Ovary (tissue), 9 donors: ENCODE measurements around the gene COMTD1. TPM values are rescaled to one million over a fixed set of nuclear protein-coding genes. Genes with fewer than 3 reads are reported as not detected.

Source experiments
- DNase-seq, 5 donors: peaks; one replicate each; pipeline ENCODE4 v3.0.0-alpha.2; 2019 to 2020
- H3K27ac ChIP-seq, 2 donors: fragments of 200-600 bp; one replicate each; pipeline versions ENCODE4 v1.5.1 to v1.8.0; 2019 to 2022
- H3K27me3 ChIP-seq: fragments of 200-600 bp; one replicate; pipeline ENCODE4 v1.8.0; 2022
- H3K36me3 ChIP-seq: fragments of 200-600 bp; sonication (generic); one replicate; pipeline ENCODE4 v1.5.1; 2019
- H3K4me1 ChIP-seq: one replicate; pipeline ENCODE4 v1.8.1; 2013; ENCODE audit warnings: mild to moderate bottlenecking, moderate library complexity; ENCODE audit not compliant: insufficient read depth
- H3K4me3 ChIP-seq: fragments of 200-600 bp; sonication (generic); one replicate; pipeline ENCODE4 v1.5.1; 2017
- H3K9me3 ChIP-seq, 2 donors: fragments of 200-600 bp in 1 of 2; sonication (generic) in 1 of 2; one replicate each; pipeline versions ENCODE4 v1.5.1 to v1.8.1; 2013 to 2019; ENCODE audit warnings: mild to moderate bottlenecking in 1 of 2, moderate library complexity in 1 of 2
- EP300 ChIP-seq: sonication (generic); formaldehyde crosslinking; IDR thresholded peaks from one replicate; pipeline ENCODE4 v1.6.1; 2017; ENCODE audit warnings: antibody characterized with exemption
- POLR2A ChIP-seq: fragments of 450-650 bp; IDR thresholded peaks from one replicate; pipeline ENCODE4 v1.6.1; 2017; ENCODE audit warnings: antibody characterized with exemption, mild to moderate bottlenecking, moderate library complexity
- whole genome bisulfite sequencing, 3 donors: extraction: QIAGEN DNeasy Blood & Tissue Kit in 1 of 3; methylation state at CpG; one replicate each; pipeline versions ENCODE4 v1.1.5 to v1.1.7; 2013 to 2017; 5-methylcytosine and 5-hydroxymethylcytosine counted together
- intact Hi-C, 4 donors: fragments of 100-400 bp; cut with DNase I; formaldehyde crosslinking; loops; one replicate each; pipeline versions ENCODE4 v1.11.0 to v1.15.1; 2022 to 2023
- polyA plus RNA-seq, 2 donors: library from polyadenylated mRNA; stranded (reverse); fragments of 200-250 nt in 1 of 2; fragments of 350-450 nt in 1 of 2; fragmentation: Illumina TruSeq in 1 of 2; extraction: RNeasy Lipid Tissue Mini Kit (QIAGEN cat#74804) in 1 of 2; gene quantifications; one replicate each; pipeline ENCODE4 v1.2.3, GENCODE V29; 2013 to 2014
- total RNA-seq, 7 donors: library from RNA; depleted of rRNA in 2 of 7; stranded (reverse); fragments of >200 nt in 2 of 7; fragmentation: NEBNext Ultra II Directional in 3 of 7; extraction: Animal tissue kit (Norgen Biotek cat#: 25700) in 3 of 7; gene quantifications; one replicate each; pipeline versions ENCODE4 v1.1.0 to v1.2.4, GENCODE V29; 2016 to 2023
- TF ChIP-seq, protein P1 (sequence below), 3 donors: fragments of 450-650 bp in 2 of 3; fragments of 200-600 bp in 1 of 3; IDR thresholded peaks; one replicate each; pipeline versions ENCODE4 v1.5.1 to v1.8.0; 2016 to 2022; ENCODE audit warnings: antibody characterized with exemption in 3 of 3, mild to moderate bottlenecking in 1 of 3
- donor health status: DM: no; HTN: no; CAD: no; lungs with moderate emphysema.
- donor health status: DM: no; HTN: no; CAD: no.
- donor health status: Bipolar disorder and iron deficiency.
- donor health status: DM: yes; HTN: yes; CAD: no.
- donor health status: DM: no; HTN: no; CAD: no.
- donor health status: DM: yes; HTN: yes; CAD: no.

COMTD1 gene
- total and polyA plus RNA-seq, 9 donors: 14.2 to 37.3 (median 18.2) TPM; not detected in 1

DNA sequence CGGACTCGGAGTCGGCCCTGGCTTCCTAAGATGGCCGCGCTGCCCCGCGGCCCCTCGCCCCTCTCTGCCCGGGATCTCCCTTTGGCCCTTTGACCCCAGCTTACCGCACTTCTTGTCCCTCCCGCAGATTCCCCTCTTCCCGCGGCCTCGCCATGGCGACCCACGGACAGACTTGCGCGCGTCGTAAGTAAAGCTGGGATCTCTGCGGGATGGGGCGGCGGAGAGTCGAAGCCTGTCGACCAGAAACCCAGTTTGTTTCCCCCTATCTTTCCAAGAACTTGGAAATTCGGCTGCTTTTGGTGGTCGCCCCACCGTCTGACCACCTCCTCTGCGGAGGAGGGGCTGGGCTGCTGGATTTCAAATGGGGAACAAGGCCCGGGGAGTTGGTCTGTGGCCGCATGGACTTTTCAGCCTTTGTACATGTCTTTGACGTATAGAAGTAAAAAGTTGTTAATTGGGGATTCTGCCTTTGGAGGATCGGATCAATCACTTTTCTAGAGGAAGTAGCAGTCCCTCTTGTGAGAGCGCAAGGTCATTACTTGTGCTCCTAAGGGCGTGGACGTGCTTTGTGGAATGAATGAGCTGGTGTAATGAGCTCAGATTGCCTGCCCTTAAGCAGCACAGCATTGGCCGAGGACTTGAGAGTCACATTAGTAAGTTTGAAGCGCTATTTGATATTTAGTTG, 24.6 kb downstream of the COMTD1 start:
- no peak for DNase-seq
- H3K4me3 ChIP-seq: peak overlapping the region; percentile 86
- H3K4me1 ChIP-seq: peaks cover 4% of the 10 kb centered on the region
- no peaks in the 10 kb centered on the region for H3K27me3 ChIP-seq
- H3K27ac ChIP-seq: peak overlapping the region; percentile 93 to 98
- intact Hi-C loops: no loop called here
- WGBS, 3 donors: 0 to 2% (median 0%) methylated on average over 31 to 38 of the region's 38 CpGs
- H3K36me3 ChIP-seq: no peaks in the 10 kb centered on the region
- H3K9me3 ChIP-seq: no peaks in the 10 kb centered on the region
- TF ChIP-seq, protein P1, sequence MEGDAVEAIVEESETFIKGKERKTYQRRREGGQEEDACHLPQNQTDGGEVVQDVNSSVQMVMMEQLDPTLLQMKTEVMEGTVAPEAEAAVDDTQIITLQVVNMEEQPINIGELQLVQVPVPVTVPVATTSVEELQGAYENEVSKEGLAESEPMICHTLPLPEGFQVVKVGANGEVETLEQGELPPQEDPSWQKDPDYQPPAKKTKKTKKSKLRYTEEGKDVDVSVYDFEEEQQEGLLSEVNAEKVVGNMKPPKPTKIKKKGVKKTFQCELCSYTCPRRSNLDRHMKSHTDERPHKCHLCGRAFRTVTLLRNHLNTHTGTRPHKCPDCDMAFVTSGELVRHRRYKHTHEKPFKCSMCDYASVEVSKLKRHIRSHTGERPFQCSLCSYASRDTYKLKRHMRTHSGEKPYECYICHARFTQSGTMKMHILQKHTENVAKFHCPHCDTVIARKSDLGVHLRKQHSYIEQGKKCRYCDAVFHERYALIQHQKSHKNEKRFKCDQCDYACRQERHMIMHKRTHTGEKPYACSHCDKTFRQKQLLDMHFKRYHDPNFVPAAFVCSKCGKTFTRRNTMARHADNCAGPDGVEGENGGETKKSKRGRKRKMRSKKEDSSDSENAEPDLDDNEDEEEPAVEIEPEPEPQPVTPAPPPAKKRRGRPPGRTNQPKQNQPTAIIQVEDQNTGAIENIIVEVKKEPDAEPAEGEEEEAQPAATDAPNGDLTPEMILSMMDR (IDR thresholded peaks at IDR 0.05): no peak
- TF ChIP-seq EP300 (no peak), POLR2A (no peak)

DNA sequence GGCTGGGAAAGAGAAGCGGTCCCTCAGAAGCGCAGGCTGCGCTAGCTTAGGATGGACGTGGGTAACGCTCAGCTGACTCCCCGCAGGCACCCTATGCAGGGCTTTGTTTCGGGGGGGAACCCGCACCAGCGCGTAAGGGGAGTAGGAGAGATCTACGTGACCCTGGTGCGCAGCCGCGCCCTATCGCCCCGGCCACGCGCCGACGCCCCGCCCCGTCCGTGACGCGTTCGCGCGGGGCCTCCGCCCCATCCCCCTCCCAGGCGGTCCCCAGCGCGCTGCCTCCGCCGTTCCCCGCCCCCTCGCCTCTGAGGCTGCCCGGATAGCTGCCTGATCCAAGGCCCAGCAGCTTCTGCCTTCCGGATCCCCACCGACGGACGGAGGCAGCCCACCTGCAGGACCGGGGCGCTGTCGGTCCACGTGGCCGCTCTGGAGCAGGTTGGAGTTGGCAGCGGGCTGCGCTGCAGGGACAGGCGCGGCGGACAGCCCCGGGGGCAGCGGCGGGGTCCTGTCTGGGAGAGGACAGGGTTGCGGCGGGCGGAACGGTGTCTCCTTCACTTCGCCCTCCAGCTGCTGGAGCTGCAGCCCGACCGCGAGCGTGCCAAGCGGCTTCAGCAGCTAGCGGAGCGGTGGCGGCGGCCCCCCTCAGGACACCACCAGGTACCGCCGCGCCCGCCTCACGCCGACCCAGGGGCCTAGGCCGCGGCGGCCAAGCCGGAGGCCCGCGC, 25.3 kb downstream of the COMTD1 start, which contains the start of gene VDAC2:
TSS of gene VDAC2 (plus strand) at position 515 of the 725 bp plus-strand sequence. CDS start 363 bp downstream, outside the sequence.
- TF ChIP-seq, protein P1 (IDR thresholded peaks at IDR 0.05): peak in 2 of 3 donors; percentile 43 to 49
- TF ChIP-seq POLR2A: peak; percentile 74
- TF ChIP-seq EP300: no peak
- no peaks in the 10 kb centered on the region for H3K27me3 ChIP-seq

GRCh38 chr10:75209921-75210281, 25.9 kb downstream of the COMTD1 start:
- Histone ChIP-seq H3K27ac (peak overlapping the region; percentile 93 to 98), H3K27me3 (no peaks in the 10 kb centered on the region), H3K9me3 (no peaks in the 10 kb centered on the region), H3K4me3 (peak overlapping the region; percentile 86), H3K4me1 (peaks cover 4% of the 10 kb centered on the region), H3K36me3 (no peaks in the 10 kb centered on the region)
- peak; percentile 74 to 88 (median 81) for DNase-seq
- 0% methylated on average over 19 of the region's 19 CpGs for WGBS, 3 donors
- intact Hi-C loops: no loop called here
- no peak for TF ChIP-seq POLR2A
- TF ChIP-seq, protein P1 (IDR thresholded peaks at IDR 0.05): no peak
- no peak for TF ChIP-seq EP300

More for the DNA sequence above, 25.3 kb downstream of the COMTD1 start, which contains the start of gene VDAC2:
- Histone ChIP-seq H3K36me3 (no peaks in the 10 kb centered on the region), H3K4me1 (peaks cover 4% of the 10 kb centered on the region), H3K9me3 (no peaks in the 10 kb centered on the region), H3K4me3 (peak within 1 kb of the TSS; percentile 86), H3K27ac (peak within 1 kb of the TSS; percentile 93 to 98)
- DNase-seq: peak; percentile 91 to 96 (median 95)
- WGBS, 3 donors: 0 to 1% (median 0%) methylated on average over 40 to 80 of the region's 80 CpGs
- intact Hi-C loops: no loop called here

- H3K4me3 ChIP-seq: peak overlapping the region; percentile 86
- intact Hi-C loops: no loop called here
- 78 to 83% (median 81%) methylated on average over 16 of the region's 16 CpGs for WGBS, 3 donors
Observed at GRCh38 chr10:75209086-75209920, 26.5 kb downstream of the COMTD1 start.

More at GRCh38 chr10:75209086-75209920, 26.5 kb downstream of the COMTD1 start:
- Histone ChIP-seq H3K27me3 (no peaks in the 10 kb centered on the region), H3K4me1 (peaks cover 4% of the 10 kb centered on the region), H3K27ac (peak overlapping the region; percentile 93 to 98), H3K36me3 (no peaks in the 10 kb centered on the region), H3K9me3 (no peaks in the 10 kb centered on the region)
- peak in 4 of 5 donors; percentile 42 to 58 (median 54) for DNase-seq
- TF ChIP-seq EP300 (no peak), POLR2A (no peak)
- TF ChIP-seq, protein P1 (IDR thresholded peaks at IDR 0.05): no peak
